ENCODE measurements around the gene RNF157.

- TF ChIP-seq CTCF (IDR thresholded peaks at IDR 0.05), result no peak
- TF ChIP-seq POLR2A (IDR thresholded peaks at IDR 0.05), result no peak
Observed at GRCh38 chr17:76156662-76156991, 83.7 kb downstream of the RNF157 start.

All from thyroid gland (tissue), 4 donors.